HCT116 (cell line): ENCODE results near the gene UGDH. TPM values are rescaled to one million over a fixed set of nuclear protein-coding genes. Genes with fewer than 3 reads are reported as not detected.

Experiments used
- ATAC-seq: fragments of 200-7000 bp; cut with Tn5 transposase; 2 replicates; pipeline ENCODE4 v1.9.1; 2020; ENCODE audit warnings: mild to moderate bottlenecking, moderate library complexity
- BruUV-seq: library from RNA; stranded (reverse); fragments of 400-500 nt; replicated peaks from 2 replicates; lab custom pipeline; 2021; lab: Mats Ljungman, UMichigan
- CTCF ChIA-PET: fragments of 300-600 bp; sonication (Branson Sonifier 250); formaldehyde crosslinking; loops from one replicate; lab custom pipeline; 2021; ENCODE audit warnings: antibody characterized with exemption; lab: Charles Lee
- POLR2A ChIA-PET: fragments of 300-600, 350-600 bp; sonication (Branson Sonifier 250); formaldehyde crosslinking; loops from one replicate; lab custom pipeline; 2021; ENCODE audit warnings: antibody characterized with exemption; lab: Charles Lee
- RAD21 ChIA-PET, 2 experiments: fragments of 300-600 bp; sonication (Branson Sonifier 250); formaldehyde crosslinking; loops; one replicate each; lab custom pipeline; 2023; ENCODE audit warnings: low total read pairs in 2 of 2; ENCODE audit not compliant: uncharacterized antibody in 2 of 2, unreplicated experiment in 2 of 2, low non-redundant PET in 1 of 2; lab: Charles Lee
- DNase-seq: peaks from one replicate; pipeline ENCODE4 v3.0.0-alpha.2; 2010; ENCODE audit warnings: low read depth, low spot score
- H2AFZ ChIP-seq: fragments of 200-600 bp; shearing (Covaris generic), sonication (generic); 2 replicates; pipeline ENCODE4 v1.6.1; 2017; ENCODE audit warnings: low read depth, mixed run types, mixed read lengths, antibody characterized with exemption, low read length; ENCODE audit not compliant: poor library complexity, severe bottlenecking
- H3K27ac ChIP-seq: 2 replicates; pipeline ENCODE4 v1.5.1; 2012; ENCODE audit warnings: low read depth, low read length
- H3K27me3 ChIP-seq: fragments of 200-600 bp; sonication (generic); 2 replicates; pipeline ENCODE4 v1.6.1; 2016; ENCODE audit warnings: mixed run types, low read length, mixed read lengths; ENCODE audit not compliant: insufficient read depth
- H3K36me3 ChIP-seq, 2 experiments: fragments of 200-500 bp in 1 of 2; fragments of 200-600 bp in 1 of 2; sonication (Bioruptor generic) in 1 of 2; sonication (generic) in 1 of 2; 2 replicates each; pipeline versions ENCODE4 v1.5.1 to v1.6.1; 2014 to 2016; ENCODE audit warnings: low read length in 2 of 2, inconsistent platforms in 1 of 2, mixed read lengths in 1 of 2, mixed run types in 1 of 2; ENCODE audit not compliant: insufficient read depth in 2 of 2, control insufficient read depth in 1 of 2
- H3K4me1 ChIP-seq, 2 experiments: fragments of 200-600 bp in 1 of 2; sonication (generic) in 1 of 2; 2 replicates each; pipeline versions ENCODE4 v1.5.1 to v1.6.1; 2012 to 2017; ENCODE audit warnings: low read length in 2 of 2, inconsistent platforms in 1 of 2, mild to moderate bottlenecking in 1 of 2, mixed read lengths in 1 of 2, mixed run types in 1 of 2, moderate library complexity in 1 of 2; ENCODE audit not compliant: insufficient read depth in 2 of 2, control insufficient read depth in 1 of 2
- H3K4me2 ChIP-seq: fragments of 200-600 bp; sonication (generic); 2 replicates; pipeline ENCODE4 v1.6.1; 2017; ENCODE audit warnings: mixed run types, low read length, mixed read lengths
- H3K4me3 ChIP-seq, 2 experiments: fragments of 200-600 bp in 1 of 2; sonication (generic) in 1 of 2; replicated peaks in 1 of 2; 2 replicates each; pipeline ENCODE4 v1.5.1; 2011 to 2016; ENCODE audit warnings: low read length in 2 of 2, control low read depth in 1 of 2, low read depth in 1 of 2, mild to moderate bottlenecking in 1 of 2, mixed read lengths in 1 of 2, mixed run types in 1 of 2
- H3K79me2 ChIP-seq: fragments of 200-600 bp; sonication (generic); 2 replicates; pipeline ENCODE4 v1.6.1; 2017; ENCODE audit warnings: mild to moderate bottlenecking, mixed run types, low read length, moderate library complexity, mixed read lengths; ENCODE audit not compliant: insufficient read depth
- H3K9ac ChIP-seq: fragments of 200-600 bp; sonication (generic); 2 replicates; pipeline ENCODE4 v1.6.1; 2016; ENCODE audit warnings: low read length, mixed read lengths
- H3K9me2 ChIP-seq: fragments of 200-600 bp; sonication (generic), shearing (Covaris generic); 2 replicates; pipeline ENCODE4 v1.6.1; 2017; ENCODE audit warnings: mixed run types, mild to moderate bottlenecking, moderate library complexity; ENCODE audit not compliant: insufficient read depth
- H3K9me3 ChIP-seq, 2 experiments: fragments of 200-500 bp in 1 of 2; fragments of 200-600 bp in 1 of 2; sonication (Bioruptor generic) in 1 of 2; sonication (generic) in 1 of 2; 2 replicates each; pipeline ENCODE4 v1.6.1; 2014 to 2017; ENCODE audit warnings: low read length in 2 of 2, mixed read lengths in 2 of 2, inconsistent platforms in 1 of 2, low read depth in 1 of 2, mild to moderate bottlenecking in 1 of 2, mixed run types in 1 of 2, moderate library complexity in 1 of 2; ENCODE audit not compliant: control insufficient read depth in 1 of 2, insufficient read depth in 1 of 2
- H4K20me1 ChIP-seq: fragments of 200-600 bp; sonication (generic), shearing (Covaris generic); 2 replicates; pipeline ENCODE4 v1.6.1; 2017; ENCODE audit warnings: mixed run types, mild to moderate bottlenecking, moderate library complexity; ENCODE audit not compliant: insufficient read depth
- CBX3 ChIP-seq: IDR thresholded peaks from 2 replicates; pipeline ENCODE4 v1.6.1; 2012; ENCODE audit warnings: low read depth
- CEBPB ChIP-seq: IDR thresholded peaks from 2 replicates; pipeline ENCODE4 v1.6.1; 2012; ENCODE audit warnings: low read depth
- EGR1 ChIP-seq: IDR thresholded peaks from 2 replicates; pipeline ENCODE4 v1.6.1; 2012; ENCODE audit warnings: low read depth
- ELF1 ChIP-seq: IDR thresholded peaks from 2 replicates; pipeline ENCODE4 v1.6.1; 2012; ENCODE audit warnings: low read depth, borderline replicate concordance
- EZH2 ChIP-seq: fragments of 200-600 bp; sonication (generic); IDR thresholded peaks from 2 replicates; pipeline ENCODE4 v1.6.1; 2017; ENCODE audit warnings: antibody characterized with exemption, mixed run types
- EZH2phosphoT487 ChIP-seq: fragments of 200-600 bp; IDR thresholded peaks from 2 replicates; pipeline ENCODE4 v1.6.1; 2018; ENCODE audit warnings: antibody characterized with exemption, borderline replicate concordance
- FOSL1 ChIP-seq: IDR thresholded peaks from 2 replicates; pipeline ENCODE4 v1.6.1; 2012; ENCODE audit warnings: low read depth
- JUND ChIP-seq: IDR thresholded peaks from 2 replicates; pipeline ENCODE4 v1.6.1; 2012
- POLR2A ChIP-seq: IDR thresholded peaks from 2 replicates; pipeline ENCODE4 v1.7.0; 2011; ENCODE audit warnings: borderline replicate concordance; ENCODE audit not compliant: insufficient read depth, insufficient read length; ENCODE audit errors: extremely low read depth
- RAD21 ChIP-seq: IDR thresholded peaks from 2 replicates; pipeline ENCODE4 v1.6.1; 2012; ENCODE audit warnings: low read depth, mild to moderate bottlenecking
- SP1 ChIP-seq: IDR thresholded peaks from 2 replicates; pipeline ENCODE4 v1.6.1; 2012; ENCODE audit warnings: low read depth
- SRF ChIP-seq: IDR thresholded peaks from 2 replicates; pipeline ENCODE4 v1.6.1; 2012; ENCODE audit warnings: low read depth
- TCF7L2 ChIP-seq: IDR thresholded peaks from 2 replicates; pipeline ENCODE4 v1.7.0; 2011; ENCODE audit warnings: borderline replicate concordance, inconsistent platforms; ENCODE audit not compliant: insufficient read depth, insufficient read length; ENCODE audit errors: extremely low read depth
- YY1 ChIP-seq: IDR thresholded peaks from 2 replicates; pipeline ENCODE4 v1.6.1; 2011; ENCODE audit warnings: low read length, low read depth, moderate library complexity, mild to moderate bottlenecking; ENCODE audit not compliant: insufficient replicate concordance; ENCODE audit errors: extremely low read depth
- ZFX ChIP-seq: fragments of 450-650 bp; IDR thresholded peaks from 2 replicates; pipeline ENCODE4 v1.6.1; 2017
- ZNF274 ChIP-seq: fragments of 200-500 bp; sonication (Bioruptor generic); IDR thresholded peaks from 2 replicates; pipeline ENCODE4 v1.6.1; 2014; ENCODE audit warnings: mild to moderate bottlenecking, low read depth, low read length, inconsistent platforms
- intact Hi-C: fragments of 100-400 bp; cut with micrococcal nuclease; formaldehyde crosslinking; loops from 2 replicates; pipeline ENCODE4 v1.10.0; 2022
- total RNA-seq: library from RNA; stranded (reverse); gene quantifications from one replicate; pipeline ENCODE4 v1.2.1, GENCODE V29; 2021; ENCODE audit not compliant: unreplicated experiment
- TF ChIP-seq, protein P1 (sequence below): IDR thresholded peaks from 2 replicates; pipeline ENCODE4 v1.6.1; 2012
- TF ChIP-seq, protein P2 (sequence below): IDR thresholded peaks from 2 replicates; pipeline ENCODE4 v1.6.1; 2012
- TF ChIP-seq, protein P3 (sequence below), 3 experiments: fragments of 200-600 bp in 1 of 3; sonication (generic) in 1 of 3; IDR thresholded peaks in 2 of 3; conservative IDR thresholded peaks in 1 of 3; 2 replicates each; pipeline ENCODE4 v1.5.1; 2012 to 2017; ENCODE audit warnings: low read depth in 2 of 3, low read length in 2 of 3, antibody characterized with exemption in 1 of 3, borderline replicate concordance in 1 of 3, control low read depth in 1 of 3, mild to moderate bottlenecking in 1 of 3, mixed read lengths in 1 of 3, mixed run types in 1 of 3, moderate library complexity in 1 of 3; ENCODE audit not compliant: insufficient read depth in 1 of 3
- TF ChIP-seq, protein P4 (sequence below): IDR thresholded peaks from 2 replicates; pipeline ENCODE4 v1.6.1; 2012; ENCODE audit warnings: low read depth

UGDH gene
- total RNA-seq, 1 experiment from 2014 or later: 67.9 TPM

DNA sequence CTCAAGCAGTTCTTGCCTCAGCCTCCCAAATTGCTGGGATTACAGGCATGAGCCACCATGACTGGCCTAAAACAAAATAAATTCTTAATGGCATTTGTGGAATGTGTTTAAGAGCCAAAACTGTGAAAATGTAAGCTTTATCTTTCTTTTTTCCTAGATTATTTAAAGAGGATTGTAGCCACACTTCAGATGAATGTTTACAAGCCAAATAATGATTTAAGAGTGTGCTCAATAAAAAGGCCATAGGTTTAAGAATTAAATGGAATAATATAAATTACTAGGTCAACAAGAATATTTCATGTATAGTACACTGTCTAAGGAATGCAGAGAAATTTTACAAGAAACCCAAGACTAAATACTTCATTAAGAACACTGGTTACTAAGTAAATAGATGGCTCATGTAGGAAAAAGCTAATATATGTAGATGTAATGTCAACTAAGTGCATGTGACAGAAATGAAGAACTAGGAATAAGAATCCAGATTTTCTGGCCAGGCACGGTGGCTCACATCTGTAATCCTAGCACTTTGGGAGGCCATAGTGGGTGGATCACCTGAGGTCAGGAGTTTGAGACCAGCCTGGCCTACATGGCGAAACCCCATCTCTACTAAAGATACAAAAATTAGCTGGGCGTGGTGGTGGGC lies 21.3 kb upstream of the UGDH start:
- ATAC-seq (no peak), DNase-seq (no peak)
- no peaks in the 10 kb centered on the region for H3K4me1 ChIP-seq

More for the DNA sequence above, 21.3 kb upstream of the UGDH start:
- ChIA-PET POLR2A (no interaction called here), CTCF (interaction anchor here (1.6 kb wide), 1 partner anchor 79 kb away, joined by 3 read pairs; no protein-coding TSS in a partner anchor), RAD21 (no interaction called here)
- Histone ChIP-seq H2AFZ (no peak overlapping the region), H3K36me3 (no peaks in the 10 kb centered on the region), H4K20me1 (no peaks in the 10 kb centered on the region), H3K9ac (no peak overlapping the region), H3K4me3 (no peak overlapping the region), H3K27me3 (no peaks in the 10 kb centered on the region), H3K9me2 (no peaks in the 10 kb centered on the region), H3K4me2 (no peak overlapping the region), H3K79me2 (no peaks in the 10 kb centered on the region), H3K9me3 (no peaks in the 10 kb centered on the region), H3K27ac (no peak overlapping the region)
- intact Hi-C loops: no loop called here
- TF ChIP-seq, protein P1, sequence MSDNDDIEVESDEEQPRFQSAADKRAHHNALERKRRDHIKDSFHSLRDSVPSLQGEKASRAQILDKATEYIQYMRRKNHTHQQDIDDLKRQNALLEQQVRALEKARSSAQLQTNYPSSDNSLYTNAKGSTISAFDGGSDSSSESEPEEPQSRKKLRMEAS: no peak
- no peak for TF ChIP-seq TCF7L2
- TF ChIP-seq ZNF274: no peak
- TF ChIP-seq, protein P2, sequence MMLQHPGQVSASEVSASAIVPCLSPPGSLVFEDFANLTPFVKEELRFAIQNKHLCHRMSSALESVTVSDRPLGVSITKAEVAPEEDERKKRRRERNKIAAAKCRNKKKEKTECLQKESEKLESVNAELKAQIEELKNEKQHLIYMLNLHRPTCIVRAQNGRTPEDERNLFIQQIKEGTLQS: no peak
- TF ChIP-seq ZFX: no peak
- TF ChIP-seq, protein P3, sequence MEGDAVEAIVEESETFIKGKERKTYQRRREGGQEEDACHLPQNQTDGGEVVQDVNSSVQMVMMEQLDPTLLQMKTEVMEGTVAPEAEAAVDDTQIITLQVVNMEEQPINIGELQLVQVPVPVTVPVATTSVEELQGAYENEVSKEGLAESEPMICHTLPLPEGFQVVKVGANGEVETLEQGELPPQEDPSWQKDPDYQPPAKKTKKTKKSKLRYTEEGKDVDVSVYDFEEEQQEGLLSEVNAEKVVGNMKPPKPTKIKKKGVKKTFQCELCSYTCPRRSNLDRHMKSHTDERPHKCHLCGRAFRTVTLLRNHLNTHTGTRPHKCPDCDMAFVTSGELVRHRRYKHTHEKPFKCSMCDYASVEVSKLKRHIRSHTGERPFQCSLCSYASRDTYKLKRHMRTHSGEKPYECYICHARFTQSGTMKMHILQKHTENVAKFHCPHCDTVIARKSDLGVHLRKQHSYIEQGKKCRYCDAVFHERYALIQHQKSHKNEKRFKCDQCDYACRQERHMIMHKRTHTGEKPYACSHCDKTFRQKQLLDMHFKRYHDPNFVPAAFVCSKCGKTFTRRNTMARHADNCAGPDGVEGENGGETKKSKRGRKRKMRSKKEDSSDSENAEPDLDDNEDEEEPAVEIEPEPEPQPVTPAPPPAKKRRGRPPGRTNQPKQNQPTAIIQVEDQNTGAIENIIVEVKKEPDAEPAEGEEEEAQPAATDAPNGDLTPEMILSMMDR (IDR thresholded peaks at IDR 0.05 in 2 of 3, conservative IDR thresholded peaks at IDR 0.05 in 1 of 3; ENCODE audit: borderline replicate concordance in 1 of 3, insufficient read depth in 1 of 3, low read depth in 2 of 3, low read length in 2 of 3): no peak
- no peak for TF ChIP-seq FOSL1
- TF ChIP-seq, protein P4, sequence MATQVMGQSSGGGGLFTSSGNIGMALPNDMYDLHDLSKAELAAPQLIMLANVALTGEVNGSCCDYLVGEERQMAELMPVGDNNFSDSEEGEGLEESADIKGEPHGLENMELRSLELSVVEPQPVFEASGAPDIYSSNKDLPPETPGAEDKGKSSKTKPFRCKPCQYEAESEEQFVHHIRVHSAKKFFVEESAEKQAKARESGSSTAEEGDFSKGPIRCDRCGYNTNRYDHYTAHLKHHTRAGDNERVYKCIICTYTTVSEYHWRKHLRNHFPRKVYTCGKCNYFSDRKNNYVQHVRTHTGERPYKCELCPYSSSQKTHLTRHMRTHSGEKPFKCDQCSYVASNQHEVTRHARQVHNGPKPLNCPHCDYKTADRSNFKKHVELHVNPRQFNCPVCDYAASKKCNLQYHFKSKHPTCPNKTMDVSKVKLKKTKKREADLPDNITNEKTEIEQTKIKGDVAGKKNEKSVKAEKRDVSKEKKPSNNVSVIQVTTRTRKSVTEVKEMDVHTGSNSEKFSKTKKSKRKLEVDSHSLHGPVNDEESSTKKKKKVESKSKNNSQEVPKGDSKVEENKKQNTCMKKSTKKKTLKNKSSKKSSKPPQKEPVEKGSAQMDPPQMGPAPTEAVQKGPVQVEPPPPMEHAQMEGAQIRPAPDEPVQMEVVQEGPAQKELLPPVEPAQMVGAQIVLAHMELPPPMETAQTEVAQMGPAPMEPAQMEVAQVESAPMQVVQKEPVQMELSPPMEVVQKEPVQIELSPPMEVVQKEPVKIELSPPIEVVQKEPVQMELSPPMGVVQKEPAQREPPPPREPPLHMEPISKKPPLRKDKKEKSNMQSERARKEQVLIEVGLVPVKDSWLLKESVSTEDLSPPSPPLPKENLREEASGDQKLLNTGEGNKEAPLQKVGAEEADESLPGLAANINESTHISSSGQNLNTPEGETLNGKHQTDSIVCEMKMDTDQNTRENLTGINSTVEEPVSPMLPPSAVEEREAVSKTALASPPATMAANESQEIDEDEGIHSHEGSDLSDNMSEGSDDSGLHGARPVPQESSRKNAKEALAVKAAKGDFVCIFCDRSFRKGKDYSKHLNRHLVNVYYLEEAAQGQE: no peak
- no peak for TF ChIP-seq ELF1
- no peak for TF ChIP-seq SRF
- TF ChIP-seq CBX3: no peak
- no peak for TF ChIP-seq EZH2phosphoT487
- TF ChIP-seq EGR1: no peak
- no peak for TF ChIP-seq JUND
- no peak for TF ChIP-seq EZH2
- TF ChIP-seq POLR2A: no peak
- TF ChIP-seq RAD21: no peak
- TF ChIP-seq CEBPB: no peak
- no peak for TF ChIP-seq YY1
- TF ChIP-seq SP1: no peak
- no TSS peak for BruUV-seq
